Measurements from ENCODE around the gene TMEM254. TPM values are rescaled to one million over a fixed set of nuclear protein-coding genes. Genes with fewer than 3 reads are reported as not detected.
A peak's percentile ranks its signal among the peaks of the same experiment; 100 is the strongest.

The TMEM254 gene
- total and polyA plus RNA-seq, 2 of the 13 experiments (the other 11 are each of a cell fraction or from before 2014, with no cell fraction given) = 11.2 to 39.0 TPM

GRCh38 chr10:80078448-80079311, at the start of gene TMEM254 (continued):
- TF ChIP-seq ZNF530 (CRISPR knock-in tag; IDR thresholded peaks at IDR 0.05; ENCODE audit: low read depth) (no peak), CC2D1A (CRISPR knock-in tag; IDR thresholded peaks at IDR 0.05) (no peak), NFE2L2 (IDR thresholded peaks at IDR 0.05; ENCODE audit: low read length) (no peak), ZFP41 (CRISPR knock-in tag; IDR thresholded peaks at IDR 0.05; ENCODE audit: borderline replicate concordance) (no peak), RXRA (CRISPR knock-in tag; IDR thresholded peaks at IDR 0.05) (peak; percentile 73; the same call in 1 of the 2 replicates), NFE2 (CRISPR knock-in tag; IDR thresholded peaks at IDR 0.05) (no peak), RAD21 (CRISPR knock-in tag; IDR thresholded peaks at IDR 0.05) (peak; percentile 42; the same call in 1 of the 2 replicates), SIX1 (CRISPR knock-in tag; IDR thresholded peaks at IDR 0.05; ENCODE audit: borderline replicate concordance) (no peak), MAX (IDR thresholded peaks at IDR 0.05) (peak; percentile 47; the same call in 1 of the 2 replicates), CBX1 (IDR thresholded peaks at IDR 0.05; ENCODE audit: low read depth) (no peak), ZMAT3 (CRISPR knock-in tag; conservative IDR thresholded peaks at IDR 0.05) (no peak), SNAPC2 (CRISPR knock-in tag; IDR thresholded peaks at IDR 0.05) (no peak), ADNP (CRISPR knock-in tag; IDR thresholded peaks at IDR 0.05) (no peak), ARID2 (CRISPR knock-in tag; IDR thresholded peaks at IDR 0.05; ENCODE audit: borderline replicate concordance) (peak; percentile 90), SRSF4 (IDR thresholded peaks at IDR 0.05; ENCODE audit: low read depth, low read length, poor library complexity, severe bottlenecking) (no peak), TSC22D2 (CRISPR knock-in tag; IDR thresholded peaks at IDR 0.05; ENCODE audit: borderline replicate concordance) (0 out of 2 replicates have a peak, but pooled peaks have one; percentile 64), ZNF552 (CRISPR knock-in tag; IDR thresholded peaks at IDR 0.05; ENCODE audit: borderline replicate concordance) (peak; percentile 30; the same call in 1 of the 2 replicates), ZHX2 (IDR thresholded peaks at IDR 0.05; ENCODE audit: low read depth) (no peak; the same call in 1 of the 2 replicates), ZHX2 (CRISPR knock-in tag; IDR thresholded peaks at IDR 0.05; ENCODE audit: borderline replicate concordance) (no peak), DNMT1 (CRISPR knock-in tag; IDR thresholded peaks at IDR 0.05) (no peak)
- TF ChIP-seq, protein P1, sequence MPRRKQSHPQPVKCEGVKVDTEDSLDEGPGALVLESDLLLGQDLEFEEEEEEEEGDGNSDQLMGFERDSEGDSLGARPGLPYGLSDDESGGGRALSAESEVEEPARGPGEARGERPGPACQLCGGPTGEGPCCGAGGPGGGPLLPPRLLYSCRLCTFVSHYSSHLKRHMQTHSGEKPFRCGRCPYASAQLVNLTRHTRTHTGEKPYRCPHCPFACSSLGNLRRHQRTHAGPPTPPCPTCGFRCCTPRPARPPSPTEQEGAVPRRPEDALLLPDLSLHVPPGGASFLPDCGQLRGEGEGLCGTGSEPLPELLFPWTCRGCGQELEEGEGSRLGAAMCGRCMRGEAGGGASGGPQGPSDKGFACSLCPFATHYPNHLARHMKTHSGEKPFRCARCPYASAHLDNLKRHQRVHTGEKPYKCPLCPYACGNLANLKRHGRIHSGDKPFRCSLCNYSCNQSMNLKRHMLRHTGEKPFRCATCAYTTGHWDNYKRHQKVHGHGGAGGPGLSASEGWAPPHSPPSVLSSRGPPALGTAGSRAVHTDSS (CRISPR knock-in tag; conservative IDR thresholded peaks at IDR 0.05) = no peak
- TF ChIP-seq, protein P2, sequence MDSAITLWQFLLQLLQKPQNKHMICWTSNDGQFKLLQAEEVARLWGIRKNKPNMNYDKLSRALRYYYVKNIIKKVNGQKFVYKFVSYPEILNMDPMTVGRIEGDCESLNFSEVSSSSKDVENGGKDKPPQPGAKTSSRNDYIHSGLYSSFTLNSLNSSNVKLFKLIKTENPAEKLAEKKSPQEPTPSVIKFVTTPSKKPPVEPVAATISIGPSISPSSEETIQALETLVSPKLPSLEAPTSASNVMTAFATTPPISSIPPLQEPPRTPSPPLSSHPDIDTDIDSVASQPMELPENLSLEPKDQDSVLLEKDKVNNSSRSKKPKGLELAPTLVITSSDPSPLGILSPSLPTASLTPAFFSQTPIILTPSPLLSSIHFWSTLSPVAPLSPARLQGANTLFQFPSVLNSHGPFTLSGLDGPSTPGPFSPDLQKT (CRISPR knock-in tag; IDR thresholded peaks at IDR 0.05; ENCODE audit: borderline replicate concordance) = no peak
